K562 (cell line): ENCODE measurements around the gene MRPL58. TPM values are rescaled to one million over a fixed set of nuclear protein-coding genes. Genes with fewer than 3 reads are reported as not detected.

ENCODE experiments used
- ATAC-seq: fragments of 200-7000 bp; cut with Tn5 transposase; 3 replicates; pipeline ENCODE4 v1.9.1; 2020; ENCODE audit warnings: moderate library complexity
- BruUV-seq: library from RNA; stranded (reverse); fragments of 400-500 nt; replicated peaks from 2 replicates; lab custom pipeline; 2021; lab: Mats Ljungman, UMichigan
- CTCF ChIA-PET: fragments of 300-600 bp; formaldehyde crosslinking; extraction: SDS; loops from one replicate; lab custom pipeline; 2021; ENCODE audit warnings: low intra/inter-chr PET ratio; lab: Yijun Ruan, JAX
- POLR2A ChIA-PET: fragments of 300-600, 350-650 bp; sonication (Branson Sonifier 250); formaldehyde crosslinking; extraction: SDS; loops from one replicate; lab custom pipeline; 2021; ENCODE audit warnings: antibody characterized with exemption, inconsistent platforms; lab: Yijun Ruan, JAX
- DNase-seq, 4 experiments: peaks; one replicate each; pipeline versions ENCODE4 v3.0.0 to v3.0.0-alpha.2; 2011 to 2018; ENCODE audit warnings: low spot score in 3 of 4, mixed read lengths in 3 of 4; ENCODE audit errors: extremely low read depth in 1 of 4
- FAIRE-seq: peaks from 2 replicates; lab custom pipeline; 2011; peaks lifted over from hg19 to GRCh38; lab: Jason Lieb, UNC
- H2AFZ ChIP-seq: 2 replicates; pipeline ENCODE4 v1.6.0; 2011; ENCODE audit warnings: low read depth, low read length, control low read depth, inconsistent platforms
- H3K27ac ChIP-seq: fragments of 200-600 bp; 3 replicates; pipeline ENCODE4 v1.8.0; 2011; ENCODE audit warnings: low read depth, mild to moderate bottlenecking, control low read depth, inconsistent platforms, low read length, moderate library complexity, mixed read lengths; ENCODE audit errors: extremely low read depth
- H3K27me3 ChIP-seq, 2 experiments: fragments of 300-600 bp in 1 of 2; 2 replicates in 1 of 2; 3 replicates in 1 of 2; pipeline versions ENCODE4 v1.6.0 to v1.8.0; 2011; ENCODE audit warnings: inconsistent platforms in 2 of 2, low read length in 2 of 2, mild to moderate bottlenecking in 1 of 2, mixed read lengths in 1 of 2, moderate library complexity in 1 of 2; ENCODE audit not compliant: control insufficient read depth in 2 of 2, insufficient read depth in 2 of 2
- H3K36me3 ChIP-seq: fragments of 300-600 bp; 3 replicates; pipeline ENCODE4 v1.8.0; 2011; ENCODE audit warnings: mild to moderate bottlenecking, low read length, inconsistent platforms; ENCODE audit not compliant: control insufficient read depth, insufficient read depth
- H3K4me1 ChIP-seq, 2 experiments: fragments of 200-600 bp in 1 of 2; replicated peaks in 1 of 2; 2 replicates in 1 of 2; 3 replicates in 1 of 2; pipeline versions ENCODE4 v1.5.1 to v1.8.0; 2011; ENCODE audit warnings: inconsistent platforms in 2 of 2, low read length in 2 of 2, mild to moderate bottlenecking in 1 of 2, mixed read lengths in 1 of 2, moderate library complexity in 1 of 2; ENCODE audit not compliant: control insufficient read depth in 2 of 2, insufficient read depth in 2 of 2
- H3K4me2 ChIP-seq: 2 replicates; pipeline ENCODE4 v1.6.1; 2011; ENCODE audit warnings: low read length, control low read depth, inconsistent platforms, mixed read lengths; ENCODE audit not compliant: insufficient read depth
- H3K4me3 ChIP-seq: fragments of 200-600 bp; sonication (generic), shearing (Covaris generic); 2 replicates; pipeline ENCODE4 v1.5.1; 2016; ENCODE audit warnings: control low read depth, inconsistent platforms
- H3K79me2 ChIP-seq: fragments of 200-600 bp; 3 replicates; pipeline ENCODE4 v1.8.0; 2011; ENCODE audit warnings: low read length, inconsistent platforms; ENCODE audit not compliant: control insufficient read depth, insufficient read depth
- H3K9ac ChIP-seq, 2 experiments: 2 replicates each; pipeline versions ENCODE4 v1.6.0 to v1.6.1; 2011; ENCODE audit warnings: low read depth in 2 of 2, low read length in 2 of 2, control low read depth in 1 of 2, inconsistent platforms in 1 of 2, mild to moderate bottlenecking in 1 of 2, mixed read lengths in 1 of 2; ENCODE audit not compliant: insufficient read depth in 1 of 2
- H3K9me1 ChIP-seq: one replicate; pipeline ENCODE4 v1.6.0; 2011; ENCODE audit warnings: inconsistent platforms, mild to moderate bottlenecking, low read length, moderate library complexity; ENCODE audit not compliant: control insufficient read depth, insufficient read depth
- H3K9me3 ChIP-seq: replicated peaks from 2 replicates; pipeline ENCODE4 v1.5.1; 2011; ENCODE audit warnings: low read depth, low read length, inconsistent platforms; ENCODE audit not compliant: control insufficient read depth, insufficient read depth
- H4K20me1 ChIP-seq: replicated peaks from 2 replicates; pipeline ENCODE4 v1.6.1; 2011; ENCODE audit warnings: low read length, inconsistent platforms, mixed read lengths; ENCODE audit not compliant: control insufficient read depth, insufficient read depth
- CHAMP1 ChIP-seq: fragments of 450-650 bp; IDR thresholded peaks from 2 replicates; pipeline ENCODE4 v1.6.1; 2016; ENCODE audit warnings: mild to moderate bottlenecking
- EGR1 ChIP-seq: fragments of 450-650 bp; conservative IDR thresholded peaks from 2 replicates; pipeline ENCODE4 v1.6.1; 2017; ENCODE audit warnings: mild to moderate bottlenecking
- NCOA1 ChIP-seq: fragments of 450-650 bp; IDR thresholded peaks from 2 replicates; pipeline ENCODE4 v1.6.1; 2016; ENCODE audit warnings: low read depth
- PCBP1 ChIP-seq: fragments of 200-400 bp; formaldehyde crosslinking; IDR thresholded peaks from 2 replicates; pipeline ENCODE4 v1.6.1; 2018; ENCODE audit warnings: mild to moderate bottlenecking, low read depth, low read length; ENCODE audit not compliant: poor library complexity, severe bottlenecking
- TAF7 ChIP-seq: fragments of 450-650 bp; IDR thresholded peaks from 2 replicates; pipeline ENCODE4 v1.6.1; 2016; ENCODE audit warnings: missing genetic modification characterization, missing compliant biosample characterization
- USF2 ChIP-seq: sonication (generic); formaldehyde crosslinking; IDR thresholded peaks from 2 replicates; pipeline ENCODE4 v1.5.0; 2020; ENCODE audit warnings: missing genetic modification reagents
- WHSC1 ChIP-seq: IDR thresholded peaks from one replicate; pipeline ENCODE4 v1.6.1; 2012; ENCODE audit warnings: low read length, control low read depth, inconsistent platforms
- ZNF174 ChIP-seq: fragments of 250-450 bp; sonication (Bioruptor Pico); IDR thresholded peaks from 2 replicates; pipeline ENCODE4 v1.4.0; 2020; ENCODE audit warnings: mild to moderate bottlenecking
- ZNF57 ChIP-seq: fragments of 450-650 bp; formaldehyde crosslinking; IDR thresholded peaks from 2 replicates; pipeline ENCODE4 v1.4.0; 2020; ENCODE audit warnings: mild to moderate bottlenecking, moderate library complexity
- ZNF655 ChIP-seq: fragments of 250-450 bp; sonication (Bioruptor Pico); IDR thresholded peaks from 2 replicates; pipeline ENCODE4 v1.5.0; 2021
- ZNF695 ChIP-seq: fragments of 450-650 bp; formaldehyde crosslinking; IDR thresholded peaks from 2 replicates; pipeline ENCODE4 v1.4.0; 2020; ENCODE audit warnings: mild to moderate bottlenecking, moderate library complexity
- ZNF696 ChIP-seq: fragments of 250-450 bp; sonication (Bioruptor Pico); conservative IDR thresholded peaks from 2 replicates; pipeline ENCODE4 v1.4.0; 2020; ENCODE audit warnings: mild to moderate bottlenecking, moderate library complexity
- WGBS: fragments of 100-300 bp; shearing (Covaris generic); methylation state at CpG from one replicate; pipeline ENCODE4 v1.1.6; 2016; ENCODE audit warnings: low coverage, mixed read lengths; ENCODE audit not compliant: insufficient coverage; ENCODE audit errors: missing lambda C conversion rate; 5-methylcytosine and 5-hydroxymethylcytosine counted together
- in situ Hi-C: fragments of 300-500 bp; cut with MboI; formaldehyde crosslinking; loops from 4 replicates; pipeline ENCODE4 v1.15.0; 2018; ENCODE audit warnings: inconsistent platforms, mixed read lengths
- intact Hi-C: fragments of 100-400 bp; cut with micrococcal nuclease; formaldehyde crosslinking; loops from 2 replicates; pipeline ENCODE4 v1.14.2; 2022
- polyA plus RNA-seq, 8 experiments: library from polyadenylated mRNA; depleted of rRNA in 4 of 8; stranded (reverse) in 5 of 8; unstranded in 3 of 8; fragments of >200 nt; fragmentation: Nextera tagmentation in 2 of 8; fragmentation: Illumina TruSeq in 1 of 8; extraction: Ambion mirVana in 2 of 8; extraction: Trizol in 1 of 8; gene quantifications; 2 replicates each; pipeline versions ENCODE4 v1.2.1 to v1.2.3, GENCODE V29; 2011 to 2014; ENCODE audit warnings: inconsistent platforms in 1 of 8, missing spikeins in 1 of 8
- total RNA-seq, 7 experiments: library from RNA; depleted of rRNA in 6 of 7; stranded (reverse); fragments of >200 nt in 6 of 7; fragmentation: Illumina TruSeq in 2 of 7; extraction: Trizol in 2 of 7; gene quantifications; 2 replicates each; pipeline versions ENCODE4 v1.2.1 to v1.2.3, GENCODE V29; 2011 to 2021; ENCODE audit warnings: low replicate concordance in 1 of 7

Gene MRPL58
- total and polyA plus RNA-seq, 9 of the 15 experiments (the other 6 are each of a cell fraction or from before 2014, with no cell fraction given): 30.8 to 107 (median 72.4) TPM

- WGBS: 97% methylated on average over 3 of the region's 3 CpGs
- H2AFZ ChIP-seq: no peak overlapping the region
- ChIA-PET POLR2A (interaction anchor here (0.6 to 1.5 kb wide), 7 partner anchors 9 to 172 kb away, joined by 3 to 4 read pairs (median 3); no protein-coding TSS in a partner anchor), CTCF (interaction anchor here (0.7 kb wide), 1 partner anchor 32 kb away, joined by 4 read pairs; the partner anchor contains the start of gene CDR2L)
- no peak overlapping the region for H3K27ac ChIP-seq
- TF ChIP-seq PCBP1: no peak
- no peak for TF ChIP-seq WHSC1
- no peak for TF ChIP-seq EGR1
- no peak for TF ChIP-seq USF2 (CRISPR knock-in tag)
- no peak for TF ChIP-seq ZNF696 (CRISPR knock-in tag)
- no peak for TF ChIP-seq ZNF695 (CRISPR knock-in tag)
- TF ChIP-seq TAF7 (tag): no peak
- no peak for TF ChIP-seq ZNF174 (CRISPR knock-in tag)
- no peak for TF ChIP-seq CHAMP1
- no peak for TF ChIP-seq ZNF57 (CRISPR knock-in tag)
- no peak for TF ChIP-seq NCOA1
- TF ChIP-seq ZNF655 (CRISPR knock-in tag): no peak
- BruUV-seq: no TSS peak
- no peak for ATAC-seq
- H3K36me3 ChIP-seq: peaks cover 62% of the 10 kb centered on the region; the same call in 2 of the 3 replicates
- no peaks in the 10 kb centered on the region; the same call in 1 of the 2 replicates for H3K9me3 ChIP-seq
- intact Hi-C loops (no loop called here), in situ Hi-C loops (no loop called here)
- no peaks in the 10 kb centered on the region for H3K27me3 ChIP-seq
- peaks cover 6 to 12% of the 10 kb centered on the region in 2 experiments; a peak in 3 of 5 replicates for H3K4me1 ChIP-seq
- peaks cover 4% of the 10 kb centered on the region for H3K9me1 ChIP-seq
- H4K20me1 ChIP-seq: no peaks in the 10 kb centered on the region
- no peak for FAIRE-seq
- H3K4me3 ChIP-seq: no peak overlapping the region
- H3K79me2 ChIP-seq: peaks cover 25% of the 10 kb centered on the region
- no peak overlapping the region for H3K9ac ChIP-seq
- no peak overlapping the region for H3K4me2 ChIP-seq
- no peak for DNase-seq
Observed at GRCh38 chr17:75019710-75020109, 7.2 kb downstream of the MRPL58 start.
